Astrocyte of the cerebellum (primary cell): ENCODE results near the gene HCAR3.
"Not testable (repeated sequence)": the region's sequence is repeated elsewhere in the genome, so short reads cannot be mapped to it uniquely, and the experiment has no call there.

ENCODE experiments used
- DNase-seq: peaks from one replicate; pipeline ENCODE4 v3.0.0-alpha.2; 2011; ENCODE audit warnings: low read depth
- H3K4me3 ChIP-seq: 2 replicates; pipeline ENCODE4 v1.5.1; 2011; ENCODE audit warnings: mild to moderate bottlenecking, low read depth, low read length, moderate library complexity
- CTCF ChIP-seq: IDR thresholded peaks from 2 replicates; pipeline ENCODE4 v1.5.1; 2012; ENCODE audit warnings: low read length, low read depth, moderate library complexity, mild to moderate bottlenecking; ENCODE audit errors: missing control alignments
- in situ Hi-C: cut with HindIII; loops from 2 replicates; pipeline ENCODE4 v1.10.0; 2017; ENCODE audit warnings: low sequenced_read_pairs

Gene HCAR3

GRCh38 chr12:122721057-122721545 lies 4.5 kb upstream of the HCAR3 start:
- no peak for TF ChIP-seq CTCF
- DNase-seq: no peak
- H3K4me3 ChIP-seq: no peak overlapping the region
- in situ Hi-C loops: no loop called here

- DNase-seq, H3K4me3 ChIP-seq, in situ Hi-C loops: not testable (repeated sequence)
These were observed 1.4 kb downstream of the HCAR3 start for GRCh38 chr12:122715211-122715610.

GRCh38 chr12:122713491-122714188 lies 3.0 kb downstream of the HCAR3 start:
- in situ Hi-C loops, DNase-seq: not testable (repeated sequence)

GRCh38 chr12:122711266-122711665 lies 5.3 kb downstream of the HCAR3 start:
- H3K4me3 ChIP-seq, in situ Hi-C loops, DNase-seq: not testable (repeated sequence)

More at GRCh38 chr12:122713491-122714188, 3.0 kb downstream of the HCAR3 start:
- not testable (repeated sequence) for H3K4me3 ChIP-seq

GRCh38 chr12:122710341-122710740 lies 6.3 kb downstream of the HCAR3 start:
- in situ Hi-C loops, H3K4me3 ChIP-seq: not testable (repeated sequence)

GRCh38 chr12:122709287-122709686 lies 7.3 kb downstream of the HCAR3 start:
- in situ Hi-C loops, DNase-seq: not testable (repeated sequence)

More at GRCh38 chr12:122710341-122710740, 6.3 kb downstream of the HCAR3 start:
- DNase-seq: not testable (repeated sequence)

GRCh38 chr12:122703841-122704240 lies 12.8 kb downstream of the HCAR3 start:
- H3K4me3 ChIP-seq, DNase-seq, in situ Hi-C loops: not testable (repeated sequence)

More at GRCh38 chr12:122709287-122709686, 7.3 kb downstream of the HCAR3 start:
- not testable (repeated sequence) for H3K4me3 ChIP-seq

- in situ Hi-C loops, H3K4me3 ChIP-seq, DNase-seq: not testable (repeated sequence)
These were observed 13.6 kb downstream of the HCAR3 start, which contains the start of gene HCAR2 for GRCh38 chr12:122702890-122703611. HCAR2 (minus strand) TSS chr12:122703357; CDS start chr12:122703283, 74 bp downstream.

GRCh38 chr12:122701481-122701880 lies 15.1 kb downstream of the HCAR3 start:
- DNase-seq, in situ Hi-C loops, H3K4me3 ChIP-seq: not testable (repeated sequence)

GRCh38 chr12:122700038-122700710 lies 16.4 kb downstream of the HCAR3 start:
- in situ Hi-C loops, H3K4me3 ChIP-seq: not testable (repeated sequence)

GRCh38 chr12:122696922-122697321 lies 19.7 kb downstream of the HCAR3 start:
- DNase-seq, in situ Hi-C loops, H3K4me3 ChIP-seq: not testable (repeated sequence)

More at GRCh38 chr12:122700038-122700710, 16.4 kb downstream of the HCAR3 start:
- not testable (repeated sequence) for DNase-seq
